Gastrocnemius medialis (tissue), 4 donors: ENCODE data around the gene ADGRV1. TPM values are rescaled to one million over a fixed set of nuclear protein-coding genes. Genes with fewer than 3 reads are reported as not detected.

Source experiments
- ATAC-seq, 2 donors: fragments of 150-250 bp; one replicate each; pipeline ENCODE4 v1.9.1; 2016
- DNase-seq, 2 donors: peaks; one replicate each; pipeline ENCODE4 v3.0.0-alpha.2; 2019
- H3K27ac ChIP-seq, 4 donors: fragments of 200-600 bp; sonication (generic); 1 replicate in 1 of 4; 2 replicates in 3 of 4; pipeline ENCODE4 v1.5.1; 2016 to 2018; ENCODE audit warnings: mild to moderate bottlenecking in 2 of 4, moderate library complexity in 1 of 4
- H3K27me3 ChIP-seq, 3 donors: fragments of 200-600 bp; sonication (generic) in 2 of 3; 1 replicate in 1 of 3; 2 replicates in 2 of 3; pipeline versions ENCODE4 v1.5.1 to v1.6.0; 2016 to 2019; ENCODE audit warnings: mild to moderate bottlenecking in 1 of 3, moderate library complexity in 1 of 3
- H3K36me3 ChIP-seq, 2 donors: fragments of 200-600 bp; sonication (generic) in 1 of 2; one replicate each; pipeline ENCODE4 v1.5.1; 2017 to 2018
- H3K4me1 ChIP-seq, 2 donors: fragments of 200-600 bp; sonication (generic) in 1 of 2; one replicate each; pipeline ENCODE4 v1.5.1; 2016 to 2017; ENCODE audit warnings: mild to moderate bottlenecking in 2 of 2
- H3K4me3 ChIP-seq, 4 donors: fragments of 200-600 bp; sonication (generic) in 3 of 4; 1 replicate in 1 of 4; 2 replicates in 3 of 4; pipeline ENCODE4 v1.5.1; 2016 to 2019; ENCODE audit warnings: mild to moderate bottlenecking in 2 of 4
- H3K9me3 ChIP-seq, 3 donors: fragments of 200-600 bp; sonication (generic) in 2 of 3; 1 replicate in 1 of 3; 2 replicates in 2 of 3; pipeline ENCODE4 v1.5.1; 2016 to 2019
- POLR2A ChIP-seq, 2 donors: fragments of 450-650 bp; IDR thresholded peaks; one replicate each; pipeline ENCODE4 v1.6.1; 2017; ENCODE audit warnings: antibody characterized with exemption in 2 of 2, mild to moderate bottlenecking in 2 of 2, moderate library complexity in 2 of 2
- in situ Hi-C, 4 donors: fragments of 200-750 bp; cut with MboI; loops; one replicate each; pipeline versions ENCODE4 v1.15.0 to v1.8.0; 2017; ENCODE audit warnings: low sequenced_read_pairs in 4 of 4
- intact Hi-C: fragments of 100-400 bp; cut with DNase I; formaldehyde crosslinking; loops from one replicate; pipeline ENCODE4 v1.15.1; 2023; ENCODE audit warnings: low total_unique reads
- total RNA-seq, 4 donors: library from RNA; depleted of rRNA; stranded (reverse); fragments of >200 nt; gene quantifications; one replicate each; pipeline versions ENCODE4 v1.1.0 to v1.2.3, GENCODE V29; 2016
- TF ChIP-seq, protein P1 (sequence below), 5 experiments: fragments of 450-650 bp in 3 of 5; fragments of 200-600 bp in 2 of 5; sonication (generic) in 2 of 5; IDR thresholded peaks in 4 of 5; conservative IDR thresholded peaks in 1 of 5; 1 replicate in 4 of 5; 2 replicates in 1 of 5; pipeline ENCODE4 v1.5.1; 2016 to 2019; ENCODE audit warnings: antibody characterized with exemption in 5 of 5, mild to moderate bottlenecking in 3 of 5, moderate library complexity in 3 of 5

ADGRV1 gene
- total RNA-seq, 4 donors from 2014 or later, result 0.22 to 0.41 TPM; not detected in 2

DNA sequence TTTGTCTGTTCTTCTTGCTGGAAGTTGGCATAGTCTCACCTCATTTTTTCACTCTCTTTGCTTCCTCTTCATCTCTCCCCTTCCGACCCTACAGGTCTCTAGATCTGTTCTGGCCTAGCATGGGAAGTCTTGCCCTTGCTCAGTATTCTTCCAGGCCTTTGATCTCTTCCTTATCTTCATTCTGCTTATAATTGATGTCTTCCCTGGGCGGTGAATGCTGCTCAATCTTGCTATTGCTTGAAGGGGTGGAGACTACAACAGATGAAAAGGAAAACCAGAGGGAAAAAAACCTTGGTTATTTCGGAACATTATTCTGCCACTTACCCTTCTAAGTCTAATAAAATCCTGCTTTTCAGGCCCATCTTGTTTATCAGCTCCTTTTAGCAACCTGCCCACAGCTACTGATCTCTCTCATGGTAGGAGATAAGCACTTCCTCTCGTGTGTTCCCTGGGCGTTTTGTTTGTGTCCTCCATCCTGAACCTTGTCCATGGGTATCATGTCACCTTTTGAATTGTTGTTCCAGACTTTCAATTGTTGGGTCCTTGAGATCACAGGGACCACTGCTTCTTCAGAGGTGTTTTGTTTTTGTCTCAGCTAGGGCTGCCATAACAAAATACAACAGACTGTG lies 375.6 kb downstream of the ADGRV1 start:
- no peaks in the 10 kb centered on the region for H3K4me1 ChIP-seq
- ATAC-seq (no peak), DNase-seq (no peak)
- in situ Hi-C loops, result loop anchor here (10.0 to 25.0 kb wide), 5 partner anchors 153 to 481 kb away; partner anchors contain the start of gene ARRDC3 (in 2 of the 4)
- no peak overlapping the region for H3K27ac ChIP-seq
- H3K27me3 ChIP-seq, result no peaks in the 10 kb centered on the region
- TF ChIP-seq POLR2A (IDR thresholded peaks at IDR 0.05), result no peak
- TF ChIP-seq, protein P1, sequence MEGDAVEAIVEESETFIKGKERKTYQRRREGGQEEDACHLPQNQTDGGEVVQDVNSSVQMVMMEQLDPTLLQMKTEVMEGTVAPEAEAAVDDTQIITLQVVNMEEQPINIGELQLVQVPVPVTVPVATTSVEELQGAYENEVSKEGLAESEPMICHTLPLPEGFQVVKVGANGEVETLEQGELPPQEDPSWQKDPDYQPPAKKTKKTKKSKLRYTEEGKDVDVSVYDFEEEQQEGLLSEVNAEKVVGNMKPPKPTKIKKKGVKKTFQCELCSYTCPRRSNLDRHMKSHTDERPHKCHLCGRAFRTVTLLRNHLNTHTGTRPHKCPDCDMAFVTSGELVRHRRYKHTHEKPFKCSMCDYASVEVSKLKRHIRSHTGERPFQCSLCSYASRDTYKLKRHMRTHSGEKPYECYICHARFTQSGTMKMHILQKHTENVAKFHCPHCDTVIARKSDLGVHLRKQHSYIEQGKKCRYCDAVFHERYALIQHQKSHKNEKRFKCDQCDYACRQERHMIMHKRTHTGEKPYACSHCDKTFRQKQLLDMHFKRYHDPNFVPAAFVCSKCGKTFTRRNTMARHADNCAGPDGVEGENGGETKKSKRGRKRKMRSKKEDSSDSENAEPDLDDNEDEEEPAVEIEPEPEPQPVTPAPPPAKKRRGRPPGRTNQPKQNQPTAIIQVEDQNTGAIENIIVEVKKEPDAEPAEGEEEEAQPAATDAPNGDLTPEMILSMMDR (IDR thresholded peaks at IDR 0.05 in 4 of 5, conservative IDR thresholded peaks at IDR 0.05 in 1 of 5), result no peak
- H3K36me3 ChIP-seq, result no peaks in the 10 kb centered on the region
- intact Hi-C loops, result loop anchor here (5.0 to 10.0 kb wide), 3 partner anchors 83 to 481 kb away; no protein-coding TSS in a partner anchor
- no peak overlapping the region for H3K4me3 ChIP-seq
- no peaks in the 10 kb centered on the region for H3K9me3 ChIP-seq

DNA sequence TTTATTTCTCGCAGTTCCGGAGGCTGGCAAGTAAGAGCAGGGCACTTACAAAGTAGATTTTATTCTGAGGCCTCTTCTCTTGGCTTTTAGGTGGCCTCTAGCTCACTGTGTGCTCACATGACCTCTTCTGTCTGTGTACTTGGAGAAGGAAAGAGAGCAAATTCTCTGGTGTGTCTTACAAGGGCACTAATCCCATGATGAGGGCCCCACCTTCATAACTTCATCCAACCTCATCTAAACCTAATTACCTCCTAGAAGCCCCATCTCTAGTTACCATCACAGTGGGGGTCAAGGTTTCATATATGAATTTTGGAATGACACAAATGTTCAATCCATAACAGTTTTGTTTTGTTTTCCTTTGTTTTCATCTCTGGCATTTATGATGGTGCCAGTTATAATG lies 376.1 kb downstream of the ADGRV1 start:
- Histone ChIP-seq H3K4me3 (no peak overlapping the region), H3K9me3 (no peaks in the 10 kb centered on the region), H3K27me3 (no peaks in the 10 kb centered on the region), H3K36me3 (no peaks in the 10 kb centered on the region), H3K4me1 (no peaks in the 10 kb centered on the region), H3K27ac (no peak overlapping the region)
- DNase-seq (no peak), ATAC-seq (no peak)
- intact Hi-C loops, result loop anchor here (5.0 to 10.0 kb wide), 3 partner anchors 83 to 480 kb away; no protein-coding TSS in a partner anchor
- in situ Hi-C loops, result loop anchor here (10.0 to 25.0 kb wide), 5 partner anchors 153 to 480 kb away; partner anchors contain the start of gene ARRDC3 (in 2 of the 4)
- TF ChIP-seq POLR2A (IDR thresholded peaks at IDR 0.05), result no peak
- TF ChIP-seq, protein P1 (IDR thresholded peaks at IDR 0.05 in 4 of 5, conservative IDR thresholded peaks at IDR 0.05 in 1 of 5), result no peak

DNA sequence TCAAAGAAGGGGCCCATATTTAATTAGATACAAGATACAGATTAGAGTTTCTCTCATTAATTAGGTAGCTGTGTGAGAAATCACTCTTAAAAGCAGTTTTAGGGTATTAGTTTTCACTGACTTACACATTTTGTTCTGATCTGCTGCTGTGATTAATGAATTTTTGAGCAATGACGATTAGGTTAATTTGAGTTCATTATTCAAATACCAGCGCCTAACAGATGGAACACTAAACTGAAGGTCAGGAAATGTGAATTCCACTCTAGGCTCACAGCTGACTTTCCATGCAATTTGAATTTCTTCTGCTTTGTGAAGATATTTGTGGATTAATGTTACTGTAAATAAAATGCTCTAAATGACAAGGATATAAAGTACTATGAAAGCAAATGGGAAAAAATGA lies 380.6 kb downstream of the ADGRV1 start:
- Histone ChIP-seq H3K4me1 (no peaks in the 10 kb centered on the region), H3K27me3 (no peaks in the 10 kb centered on the region), H3K36me3 (no peaks in the 10 kb centered on the region), H3K4me3 (no peak overlapping the region), H3K9me3 (no peaks in the 10 kb centered on the region), H3K27ac (no peak overlapping the region)
- TF ChIP-seq, protein P1 (IDR thresholded peaks at IDR 0.05 in 4 of 5, conservative IDR thresholded peaks at IDR 0.05 in 1 of 5), result no peak
- TF ChIP-seq POLR2A (IDR thresholded peaks at IDR 0.05), result no peak
- intact Hi-C loops (loop anchor here (10.0 kb wide), 1 partner anchor 476 kb away; no protein-coding TSS in a partner anchor), in situ Hi-C loops (loop anchor here (10.0 to 25.0 kb wide), 5 partner anchors 148 to 476 kb away; partner anchors contain the start of gene ARRDC3 (in 2 of the 4))
- ATAC-seq (no peak), DNase-seq (no peak)

DNA sequence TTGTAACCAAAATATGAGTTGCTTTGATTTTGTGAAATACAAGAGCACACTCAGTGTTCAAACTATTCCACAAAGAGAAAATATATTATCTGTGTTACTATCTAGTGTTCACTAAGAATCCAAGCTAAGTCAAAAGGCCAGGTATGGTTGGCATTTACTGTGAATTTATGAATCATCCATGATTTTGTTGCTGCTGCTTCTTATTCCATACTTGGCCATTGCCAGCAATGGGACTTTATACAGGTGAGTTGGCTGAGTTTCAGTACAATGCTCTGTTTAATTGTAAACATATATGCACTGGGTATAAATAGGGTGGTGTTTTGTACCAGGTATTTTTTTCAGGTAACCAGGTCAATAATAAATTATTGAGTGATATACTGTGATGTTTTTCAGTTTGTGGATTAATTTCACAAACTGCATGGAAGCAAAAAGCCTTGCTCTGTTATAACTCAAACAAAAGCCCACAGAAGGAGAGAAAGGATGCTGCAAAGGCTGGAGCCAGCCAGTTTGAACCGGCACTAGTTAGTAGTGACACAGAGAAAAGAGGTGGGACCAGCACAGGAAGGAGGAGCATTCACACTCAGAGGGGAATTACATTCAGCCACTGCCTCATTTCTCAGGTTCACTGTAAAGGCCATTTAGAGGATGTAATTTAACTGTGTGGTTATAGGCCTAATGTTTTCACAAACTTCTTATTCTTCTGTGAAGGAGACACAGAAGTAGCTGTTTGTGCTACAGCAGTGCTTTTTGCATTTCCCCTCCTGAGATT lies 381.8 kb downstream of the ADGRV1 start:
- Histone ChIP-seq H3K27ac (no peak overlapping the region), H3K9me3 (no peaks in the 10 kb centered on the region)

More for the DNA sequence above, 381.8 kb downstream of the ADGRV1 start:
- DNase-seq (no peak), ATAC-seq (no peak)
- intact Hi-C loops (no loop called here), in situ Hi-C loops (loop anchor here in 2 of 4 donors (25.0 kb wide), 1 partner anchor 147 kb away; no protein-coding TSS in a partner anchor)
- no peak overlapping the region for H3K4me3 ChIP-seq
- H3K4me1 ChIP-seq, result no peaks in the 10 kb centered on the region
- TF ChIP-seq, protein P1 (IDR thresholded peaks at IDR 0.05 in 4 of 5, conservative IDR thresholded peaks at IDR 0.05 in 1 of 5), result no peak
- TF ChIP-seq POLR2A (IDR thresholded peaks at IDR 0.05), result no peak
- H3K36me3 ChIP-seq, result no peaks in the 10 kb centered on the region
- no peaks in the 10 kb centered on the region for H3K27me3 ChIP-seq
